ENCODE measurements around the gene EPG5.

- no peak for TF ChIP-seq CTCF (IDR thresholded peaks at IDR 0.05; ENCODE audit: low read length)
- TF ChIP-seq EZH2 (IDR thresholded peaks at IDR 0.05; ENCODE audit: borderline replicate concordance, low read length), result no peak
Observed at GRCh38 chr18:45821711-45822110, 145.4 kb downstream of the EPG5 start.

Measured in OCI-LY1 (cell line).